LNCaP clone FGC (cell line): Measurements from ENCODE around the gene PARN.
"Not testable (repeated sequence)": the region's sequence is repeated elsewhere in the genome, so short reads cannot be mapped to it uniquely, and the experiment has no call there.

Experiments used
- DNase-seq: peaks from one replicate; pipeline ENCODE4 v3.0.0-alpha.2; 2011; ENCODE audit warnings: low read depth
- H3K4me3 ChIP-seq: 2 replicates; pipeline ENCODE4 v1.5.1; 2011; ENCODE audit warnings: mild to moderate bottlenecking, low read depth, low read length, control low read depth
- TF ChIP-seq, protein P1 (sequence below): IDR thresholded peaks from 2 replicates; pipeline ENCODE4 v1.5.1; 2012; ENCODE audit warnings: mild to moderate bottlenecking; ENCODE audit not compliant: control insufficient read depth, insufficient read depth; ENCODE audit errors: extremely low read depth

PARN gene

GRCh38 chr16:14446796-14447195 lies 183.3 kb downstream of the PARN start:
- TF ChIP-seq, protein P1, sequence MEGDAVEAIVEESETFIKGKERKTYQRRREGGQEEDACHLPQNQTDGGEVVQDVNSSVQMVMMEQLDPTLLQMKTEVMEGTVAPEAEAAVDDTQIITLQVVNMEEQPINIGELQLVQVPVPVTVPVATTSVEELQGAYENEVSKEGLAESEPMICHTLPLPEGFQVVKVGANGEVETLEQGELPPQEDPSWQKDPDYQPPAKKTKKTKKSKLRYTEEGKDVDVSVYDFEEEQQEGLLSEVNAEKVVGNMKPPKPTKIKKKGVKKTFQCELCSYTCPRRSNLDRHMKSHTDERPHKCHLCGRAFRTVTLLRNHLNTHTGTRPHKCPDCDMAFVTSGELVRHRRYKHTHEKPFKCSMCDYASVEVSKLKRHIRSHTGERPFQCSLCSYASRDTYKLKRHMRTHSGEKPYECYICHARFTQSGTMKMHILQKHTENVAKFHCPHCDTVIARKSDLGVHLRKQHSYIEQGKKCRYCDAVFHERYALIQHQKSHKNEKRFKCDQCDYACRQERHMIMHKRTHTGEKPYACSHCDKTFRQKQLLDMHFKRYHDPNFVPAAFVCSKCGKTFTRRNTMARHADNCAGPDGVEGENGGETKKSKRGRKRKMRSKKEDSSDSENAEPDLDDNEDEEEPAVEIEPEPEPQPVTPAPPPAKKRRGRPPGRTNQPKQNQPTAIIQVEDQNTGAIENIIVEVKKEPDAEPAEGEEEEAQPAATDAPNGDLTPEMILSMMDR, result no peak
- H3K4me3 ChIP-seq, result no peak overlapping the region
- DNase-seq, result no peak

- DNase-seq, result no peak
- H3K4me3 ChIP-seq, result no peak overlapping the region
- TF ChIP-seq, protein P1, result no peak
Observed at GRCh38 chr16:14445937-14446715, 183.9 kb downstream of the PARN start.

DNA sequence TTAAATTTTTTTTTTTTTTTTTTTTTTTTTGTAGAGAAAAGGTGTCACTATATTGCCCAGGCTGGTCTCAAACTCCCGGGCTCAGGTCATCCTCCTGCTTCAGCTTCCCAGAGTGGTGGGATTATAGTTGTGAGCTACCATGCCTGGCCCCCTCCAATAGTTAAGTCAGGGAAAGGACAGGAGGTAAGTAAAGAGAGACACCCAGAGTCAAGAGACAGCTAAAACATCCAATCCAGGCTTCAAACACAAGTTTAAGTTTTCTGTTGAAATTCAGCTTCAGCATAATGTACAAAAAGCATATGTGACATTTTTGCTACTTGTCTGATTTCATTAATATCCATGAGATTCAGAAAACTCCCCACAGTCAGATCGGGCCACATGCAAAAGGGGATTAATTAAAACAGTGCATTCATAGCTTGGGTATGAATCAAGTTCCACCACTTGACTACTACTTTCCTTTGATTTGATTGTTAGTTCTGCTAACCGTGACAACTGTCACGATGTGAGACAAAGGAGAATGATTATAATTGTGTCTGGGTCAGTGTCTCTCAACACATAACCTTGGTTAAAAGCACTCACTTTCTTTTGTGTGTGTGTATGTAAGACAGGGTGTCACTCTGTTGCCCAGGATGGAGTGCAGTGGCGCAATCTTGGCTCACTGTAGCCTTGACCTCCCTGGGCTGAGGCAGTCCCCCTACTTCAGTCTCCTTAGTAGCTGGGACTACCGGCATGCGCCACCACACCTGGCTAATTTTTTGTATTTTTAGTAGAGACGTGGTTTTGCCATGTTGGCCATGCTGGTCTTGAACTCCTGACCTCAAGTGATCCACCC lies 184.9 kb downstream of the PARN start:
- DNase-seq, result no peak
- H3K4me3 ChIP-seq, result no peak overlapping the region
- TF ChIP-seq, protein P1, result no peak

DNA sequence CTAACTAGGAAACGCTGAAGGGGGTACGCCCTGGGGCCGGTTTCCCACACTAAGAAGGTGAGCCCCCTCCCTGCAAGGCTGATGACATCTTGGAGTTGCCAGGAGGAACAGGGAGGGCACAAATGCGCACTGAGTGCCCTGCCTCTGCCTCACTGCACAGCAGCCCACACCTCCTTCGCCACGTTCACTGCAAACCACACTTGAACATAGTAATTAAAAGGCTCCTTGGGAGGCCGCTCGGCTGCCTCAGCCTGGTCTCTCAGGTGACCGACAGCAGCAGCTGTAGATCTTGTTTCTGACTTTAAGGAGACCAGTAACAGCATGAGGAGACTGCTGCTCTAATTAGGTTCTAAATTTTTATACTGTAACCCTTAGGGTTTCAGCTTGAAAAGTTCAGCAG lies 188.5 kb downstream of the PARN start:
- not testable (repeated sequence) for DNase-seq, H3K4me3 ChIP-seq

DNA sequence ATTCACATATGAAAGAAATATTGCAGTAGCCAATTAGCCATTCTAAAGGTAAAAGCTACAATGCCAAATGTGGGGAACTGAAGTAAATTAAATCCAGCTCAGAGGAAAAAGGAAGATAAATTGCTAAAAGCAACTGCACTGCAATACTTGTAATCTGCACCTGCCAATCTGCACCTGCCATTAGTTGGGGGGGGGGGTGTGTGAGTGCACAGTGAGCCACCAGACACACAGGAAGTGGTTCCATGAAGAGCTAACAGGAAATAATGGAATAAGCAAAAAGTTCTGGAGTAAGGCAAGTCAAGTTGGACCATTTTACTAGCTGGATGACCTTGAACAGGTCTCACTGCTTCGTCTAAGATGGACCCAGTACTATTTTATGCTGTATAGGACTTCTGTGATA lies 191.8 kb downstream of the PARN start:
- H3K4me3 ChIP-seq, result no peak overlapping the region
- no peak for DNase-seq
- TF ChIP-seq, protein P1, result no peak

- TF ChIP-seq, protein P1, result no peak
- no peak overlapping the region for H3K4me3 ChIP-seq
- DNase-seq, result no peak
Observed at GRCh38 chr16:14437426-14437825, 192.6 kb downstream of the PARN start.

GRCh38 chr16:14436401-14436955 lies 193.6 kb downstream of the PARN start:
- TF ChIP-seq, protein P1, result no peak
- H3K4me3 ChIP-seq, result no peak overlapping the region
- no peak for DNase-seq
